Hematopoietic multipotent progenitor cell treated with erythropoietin and hydrocortisone succinate and interleukin-3 and kit ligand, for 6 days (in vitro differentiated cells): Measurements from ENCODE around the gene P4HA1.
"Not testable (repeated sequence)": the region's sequence is repeated elsewhere in the genome, so short reads cannot be mapped to it uniquely, and the experiment has no call there.

Experiments
- DNase-seq: peaks from one replicate; pipeline ENCODE4 v3.0.0-alpha.2; 2015

Gene P4HA1

DNA sequence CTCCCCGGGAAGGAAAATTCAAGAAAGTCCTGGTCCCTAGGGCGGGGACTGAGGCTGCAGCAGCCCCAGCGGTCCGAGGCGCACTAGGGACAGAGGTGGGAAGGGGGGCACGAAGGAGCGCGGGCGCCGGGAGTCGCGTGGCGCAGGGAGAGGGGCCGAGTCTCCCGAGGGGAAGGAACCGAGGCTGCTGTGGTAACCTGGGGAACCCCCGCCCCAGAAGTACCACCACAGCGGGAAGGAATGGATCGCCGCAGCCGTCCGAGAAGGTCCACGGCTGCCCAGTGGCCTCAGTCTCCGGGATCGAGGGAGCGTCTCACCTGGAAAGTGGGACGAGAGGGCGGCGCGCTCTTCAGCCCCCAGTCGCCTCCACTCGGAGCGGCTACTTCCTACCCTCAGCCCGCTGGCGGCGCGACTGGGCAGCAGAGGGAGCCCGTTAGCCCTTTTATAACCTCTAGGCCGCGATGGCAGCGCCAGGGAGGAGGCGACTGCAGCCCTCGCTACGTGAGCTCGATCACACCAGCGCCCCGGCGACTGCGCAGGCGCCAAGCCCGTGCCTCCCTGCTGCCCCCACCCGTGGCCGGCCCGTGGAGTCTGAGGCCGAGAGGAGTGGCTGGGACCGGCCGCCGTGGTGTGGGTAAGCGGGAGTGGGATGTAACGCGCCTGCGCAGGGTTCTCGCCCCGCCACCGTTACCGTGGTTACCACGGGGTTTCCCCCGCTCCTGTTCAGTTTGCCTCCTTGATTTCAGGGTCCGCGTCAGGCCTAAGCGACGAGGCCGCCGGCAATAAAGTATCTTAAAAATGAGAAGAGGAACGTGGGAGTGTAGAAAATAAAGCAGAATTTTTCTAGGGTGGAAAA, at the start of gene P4HA1:
P4HA1 (minus strand) TSS at position 418 of the 856 bp plus-strand sequence. CDS start 21,983 bp downstream, outside the sequence.
- DNase-seq, result peak; percentile 97

- DNase-seq, result no peak
Observed at GRCh38 chr10:73141603-73142002, 44.9 kb upstream of the P4HA1 start.

DNA sequence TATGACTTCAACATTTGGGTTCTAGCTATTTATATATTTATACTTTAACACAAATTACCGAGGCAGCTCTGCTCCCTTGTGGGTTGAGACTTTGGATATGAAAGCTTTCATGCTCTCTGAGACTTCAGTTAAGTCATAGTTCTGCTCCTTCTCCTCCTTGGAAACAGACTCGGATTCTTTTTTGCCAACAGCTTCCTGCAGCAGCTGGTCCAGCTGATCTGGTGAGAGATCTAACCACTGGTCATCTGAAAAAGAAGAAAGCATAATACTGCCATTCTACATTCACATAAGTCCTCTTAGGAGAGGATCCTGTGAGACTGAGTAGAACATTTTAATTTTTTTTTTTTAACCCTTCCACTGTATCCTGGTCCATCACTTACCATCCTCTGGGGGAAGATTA, 42.6 kb upstream of the P4HA1 start:
- DNase-seq, result no peak

DNA sequence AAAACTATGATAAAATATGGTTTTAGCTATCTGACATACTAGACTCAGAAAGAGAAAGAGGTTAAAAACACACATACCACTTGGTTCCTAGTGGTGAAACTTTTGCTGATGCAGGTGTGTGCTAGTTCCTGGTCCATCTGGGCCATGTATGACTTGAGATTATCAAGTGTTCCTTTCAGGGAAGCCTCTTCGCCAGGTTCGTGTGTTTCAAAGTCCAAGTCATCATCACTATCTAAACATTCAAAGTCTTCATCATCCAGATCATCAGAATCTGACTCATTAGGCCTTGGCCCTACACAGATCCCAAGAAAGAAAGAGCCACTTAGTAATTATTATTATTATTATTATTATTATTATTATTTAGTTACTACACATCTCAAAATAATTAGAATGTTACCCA, 40.0 kb upstream of the P4HA1 start:
- DNase-seq, result no peak

DNA sequence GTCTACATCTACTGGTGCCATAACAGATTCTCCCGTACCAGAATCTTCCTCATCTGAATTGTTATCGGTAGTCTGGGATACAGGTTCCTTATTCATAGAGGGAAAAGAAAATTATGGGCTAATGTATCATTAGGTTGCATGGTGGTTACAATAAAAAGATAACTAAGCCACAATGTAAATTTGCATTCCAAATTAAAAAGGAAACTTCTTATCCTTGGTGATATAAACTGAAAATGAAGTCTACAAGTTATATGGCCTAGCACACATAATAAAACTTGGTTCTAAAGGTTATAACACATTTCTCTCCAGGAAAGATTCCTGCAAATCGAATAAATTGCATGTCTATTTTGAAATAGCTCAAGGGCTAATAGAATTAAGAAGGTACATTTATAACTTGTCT, 38.1 kb upstream of the P4HA1 start:
- DNase-seq, result no peak

DNA sequence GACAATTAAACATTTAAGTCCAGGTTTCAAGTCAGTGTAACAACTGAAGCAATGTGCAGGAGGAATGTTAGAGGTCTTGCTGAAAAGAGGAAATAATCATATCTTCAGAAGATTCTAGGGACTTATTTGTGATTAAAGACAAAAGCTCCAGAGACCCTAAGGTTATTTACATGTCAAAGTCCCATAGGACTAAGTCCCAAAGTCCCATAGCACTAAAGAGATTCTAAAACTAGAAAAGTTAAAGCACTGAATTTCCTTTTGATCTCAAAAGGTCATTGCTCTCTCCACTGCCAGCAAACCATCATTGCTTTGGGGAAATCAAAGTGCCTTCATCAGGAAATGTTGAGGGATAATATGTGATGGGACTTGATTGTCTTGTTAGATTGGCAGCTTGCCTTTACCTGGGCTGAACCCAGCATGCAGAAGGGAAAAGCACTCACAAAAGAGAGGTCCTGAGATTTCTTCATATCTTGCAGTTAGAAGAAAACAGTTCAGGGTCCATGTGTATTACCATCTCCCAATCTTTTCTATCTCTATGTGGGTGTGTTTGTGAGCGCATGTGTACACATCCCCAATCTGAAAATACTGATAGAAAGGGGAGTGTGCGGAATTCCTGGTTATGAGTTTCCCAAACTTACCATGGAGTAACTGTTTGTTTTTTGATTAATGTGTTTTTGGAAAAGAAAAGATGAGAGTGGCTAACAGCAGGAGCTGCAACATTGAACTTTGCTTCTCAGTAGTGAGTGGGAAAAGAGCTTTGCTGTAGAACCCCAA, 35.4 kb upstream of the P4HA1 start:
- no peak for DNase-seq

- DNase-seq, result no peak
Observed at GRCh38 chr10:73131301-73131700, 34.6 kb upstream of the P4HA1 start.

- no peak for DNase-seq
Observed at GRCh38 chr10:73126343-73126742, 29.7 kb upstream of the P4HA1 start.

DNA sequence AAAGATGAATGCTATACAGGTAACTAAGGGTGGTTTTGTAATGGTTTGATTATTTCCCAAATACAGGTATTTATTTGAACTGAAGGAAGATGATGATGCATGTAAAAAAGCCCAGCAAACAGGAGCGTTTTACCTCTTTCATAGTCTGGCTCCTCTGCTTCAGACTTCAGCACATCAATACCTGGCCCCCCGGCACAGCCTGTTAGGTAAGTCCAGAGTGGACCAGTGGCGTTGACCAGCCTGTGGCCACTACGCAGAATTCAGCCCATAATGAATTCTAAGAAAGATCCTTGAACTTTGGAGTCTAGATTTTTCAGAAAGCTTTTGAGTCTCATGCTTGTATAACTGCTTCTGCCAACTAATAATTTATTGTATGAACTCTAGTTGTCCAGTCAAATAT, 23.3 kb upstream of the P4HA1 start:
- DNase-seq, result no peak

GRCh38 chr10:73119457-73119856, 22.8 kb upstream of the P4HA1 start:
- no peak for DNase-seq

DNA sequence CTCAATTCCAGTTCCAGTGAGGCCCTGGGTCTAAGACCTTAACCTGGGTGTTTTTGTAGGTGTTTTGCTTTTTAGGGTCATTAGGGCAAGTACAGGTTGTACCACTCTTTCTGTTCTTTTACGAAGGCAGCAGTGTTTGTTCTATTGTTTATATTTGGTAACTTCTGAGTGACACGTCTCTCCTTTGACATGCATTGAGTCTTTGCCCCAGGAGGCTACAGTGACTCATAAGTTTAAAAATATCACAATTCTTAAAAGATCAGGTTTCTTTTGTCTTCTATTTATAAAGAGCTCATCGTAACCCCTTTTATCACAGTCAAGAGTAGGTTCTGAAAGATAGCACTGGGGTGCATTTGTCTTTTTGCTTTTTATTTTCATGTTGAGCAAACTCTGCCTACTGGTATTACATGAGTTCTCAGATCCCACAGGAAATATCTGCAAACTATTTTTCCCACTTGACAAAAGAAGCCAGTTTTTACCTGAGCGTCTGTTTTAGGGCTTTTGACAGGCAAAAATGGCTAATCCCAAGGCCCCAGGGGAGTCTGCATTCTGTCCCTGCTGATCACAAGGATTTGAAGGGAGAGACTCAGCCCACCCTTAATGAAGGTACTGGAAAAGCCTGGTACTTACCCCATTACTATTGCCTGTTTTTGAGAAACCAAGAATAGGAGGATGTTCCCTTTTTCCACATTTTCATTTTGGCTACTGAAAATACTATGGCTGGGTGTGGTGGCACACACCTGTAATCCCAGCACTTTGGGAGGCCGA, 21.5 kb upstream of the P4HA1 start:
- DNase-seq, result no peak

DNA sequence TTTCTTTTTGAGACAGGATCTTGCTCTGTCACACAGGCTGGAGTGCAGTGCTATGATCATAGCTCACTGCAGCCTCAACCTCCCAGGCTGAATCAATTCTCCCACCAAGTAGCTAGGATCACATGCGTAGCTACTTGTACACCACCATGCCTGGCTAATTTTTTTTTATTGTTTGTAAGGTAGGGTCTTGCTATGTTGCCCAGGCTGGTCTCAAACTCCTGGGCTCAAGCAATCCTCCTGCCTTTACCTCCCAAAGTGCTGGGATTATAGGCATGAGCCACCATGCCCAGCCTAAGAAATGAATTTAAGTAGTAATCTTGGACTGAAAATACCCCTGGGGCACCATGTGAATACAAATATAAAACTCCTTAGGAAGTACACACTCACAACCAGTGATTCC, 19.4 kb upstream of the P4HA1 start:
- no peak for DNase-seq

DNA sequence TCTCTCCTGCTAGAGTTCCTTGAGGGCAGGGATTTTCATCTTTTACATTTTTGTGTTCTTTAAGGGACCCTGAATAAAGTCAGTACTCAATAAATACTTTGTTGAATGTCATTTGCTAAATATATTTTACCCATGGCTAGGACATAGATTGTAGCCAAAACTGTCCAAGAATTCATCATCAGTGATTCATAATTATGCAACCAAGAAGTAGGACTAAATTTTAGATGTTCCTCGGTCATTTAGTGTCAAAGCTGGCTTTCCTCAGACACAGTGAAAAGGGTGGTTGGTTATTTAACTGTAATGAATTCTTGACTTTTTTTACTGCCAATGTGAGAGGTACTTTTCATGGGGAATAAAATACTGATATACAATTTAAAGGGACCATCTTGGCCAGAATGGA, 16.9 kb upstream of the P4HA1 start:
- no peak for DNase-seq

DNA sequence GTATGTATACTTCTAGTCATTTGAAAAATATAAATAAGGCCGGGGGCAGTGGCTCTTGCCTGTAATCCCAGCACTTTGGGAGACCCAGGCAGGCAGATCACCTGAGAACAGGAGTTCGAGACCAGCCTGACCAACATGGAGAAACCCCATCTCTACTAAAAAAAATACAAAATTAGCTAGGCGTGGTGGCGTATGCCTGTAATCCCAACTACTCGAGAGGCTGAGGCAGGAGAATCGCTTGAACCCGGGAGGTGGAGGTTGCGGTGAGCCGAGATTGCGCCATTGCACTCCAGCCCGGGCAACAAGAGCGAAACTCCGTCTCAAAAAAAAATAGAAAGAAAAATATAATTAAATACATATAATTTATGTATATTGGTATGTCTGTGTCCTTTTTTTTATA, 15.4 kb upstream of the P4HA1 start:
- not testable (repeated sequence) for DNase-seq

DNA sequence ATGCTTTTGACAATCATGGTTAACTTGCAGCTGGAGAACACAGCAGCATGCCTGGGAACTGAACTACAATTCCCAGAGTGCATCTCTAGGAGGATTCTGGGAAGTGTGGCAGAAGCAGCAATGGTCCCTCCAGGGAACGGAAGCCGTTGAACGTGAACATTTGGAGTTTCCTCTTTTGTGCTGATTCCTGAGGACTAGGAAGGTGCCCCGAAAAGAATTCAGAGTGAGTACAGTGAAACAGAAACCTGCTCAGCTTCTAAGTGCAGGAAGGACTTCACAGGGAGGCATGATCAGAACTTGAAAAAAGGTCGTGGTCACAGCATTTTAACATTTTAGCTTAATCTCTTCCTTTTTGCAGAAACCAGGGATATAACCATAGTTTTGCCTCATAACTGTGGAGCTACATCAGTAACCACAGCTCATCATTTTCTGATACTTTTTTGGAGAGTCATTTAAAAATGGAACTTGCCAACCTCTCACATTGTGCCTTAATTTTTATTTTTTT, 13.7 kb upstream of the P4HA1 start, which contains the start of gene NUDT13:
NUDT13 (plus strand) TSS at position 111 of the 505 bp plus-strand sequence. CDS start 3,911 bp downstream, outside the sequence.
- DNase-seq, result peak; percentile 92

- DNase-seq, result not testable (repeated sequence)
Observed at GRCh38 chr10:73109248-73109652, 12.6 kb upstream of the P4HA1 start.

DNA sequence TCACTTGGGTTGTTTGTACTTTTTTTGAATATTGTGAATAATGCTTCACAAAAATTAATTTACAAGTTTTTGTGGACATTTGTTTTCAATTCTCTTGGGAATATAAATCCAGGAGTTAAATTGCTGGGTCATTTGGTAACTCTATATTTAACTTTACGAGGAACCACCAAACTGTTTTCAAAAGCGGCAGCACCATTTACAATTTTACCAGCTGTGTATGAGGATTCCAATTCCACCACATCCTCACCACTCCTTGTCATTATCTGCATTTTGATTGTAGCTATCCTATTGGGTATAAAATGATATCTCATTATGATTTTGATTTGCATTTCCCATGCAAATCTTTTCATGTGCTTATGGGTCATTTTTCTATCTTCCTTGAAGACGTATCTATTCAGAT, 9.6 kb upstream of the P4HA1 start:
- no peak for DNase-seq

DNA sequence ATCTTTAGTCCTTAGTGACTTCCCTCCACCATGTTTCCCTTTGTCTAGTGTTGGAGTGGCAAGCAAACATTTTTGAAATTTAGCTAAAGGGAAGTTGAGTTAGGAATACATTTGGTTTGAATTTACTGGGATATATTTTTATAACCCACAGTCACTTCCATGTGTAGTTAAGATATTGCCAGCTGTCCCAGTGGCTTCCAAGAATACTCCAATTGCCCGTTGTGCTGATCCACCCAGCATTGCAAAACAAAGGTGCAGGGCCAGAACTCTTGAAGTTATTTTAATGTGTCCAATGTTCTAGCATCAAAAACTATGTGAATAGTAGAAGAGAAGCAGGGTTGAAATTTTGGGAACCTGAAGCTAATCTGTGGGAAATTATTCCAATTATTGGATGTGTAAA, 2.5 kb upstream of the P4HA1 start:
- DNase-seq, result no peak

DNA sequence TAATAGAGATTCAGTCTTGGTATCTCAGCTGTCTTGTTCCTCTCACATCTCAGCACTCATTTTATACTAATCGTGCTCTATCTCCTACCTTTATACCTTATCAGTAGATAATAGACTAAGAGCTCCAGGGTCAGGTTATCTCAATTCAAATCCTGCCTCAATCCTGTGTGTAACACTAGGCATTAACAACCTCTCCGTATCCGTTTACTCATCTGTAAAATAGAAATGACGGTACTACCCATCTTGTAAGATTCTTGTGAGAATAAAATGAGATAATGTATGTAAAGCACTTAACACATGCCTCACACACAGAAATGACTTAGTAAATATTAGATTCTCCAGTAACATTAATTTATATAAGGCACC, 622 bp upstream of the P4HA1 start:
- DNase-seq, result no peak

- peak; percentile 86 for DNase-seq
Observed at GRCh38 chr10:73096041-73096448, 621 bp downstream of the P4HA1 start.

DNA sequence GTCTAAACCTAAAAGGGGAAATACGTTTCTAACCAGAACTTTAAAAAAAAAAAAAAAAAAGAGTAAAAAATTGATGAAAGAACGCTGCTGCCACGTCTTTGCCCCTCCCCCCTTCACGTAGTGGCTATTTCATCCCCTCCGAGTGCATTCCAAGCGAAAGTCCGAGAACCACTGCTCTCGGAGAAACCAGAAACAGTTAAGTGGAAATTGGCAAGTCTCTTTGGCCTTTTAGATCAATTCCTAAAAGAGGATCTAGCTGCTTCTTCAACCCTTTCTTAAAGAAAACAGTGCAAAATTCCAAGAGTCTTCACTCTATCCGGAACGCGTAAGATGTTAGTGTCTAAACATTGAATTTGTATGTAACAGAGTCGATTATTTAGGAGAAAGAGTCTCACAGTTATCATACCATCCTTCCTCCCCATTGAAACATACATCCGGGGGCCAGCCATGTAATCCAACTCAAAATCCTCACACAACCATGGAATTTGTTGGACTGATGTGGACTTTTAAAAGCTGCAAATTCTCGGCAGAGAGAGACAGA, 1.1 kb downstream of the P4HA1 start:
- peak; percentile 73 for DNase-seq

DNA sequence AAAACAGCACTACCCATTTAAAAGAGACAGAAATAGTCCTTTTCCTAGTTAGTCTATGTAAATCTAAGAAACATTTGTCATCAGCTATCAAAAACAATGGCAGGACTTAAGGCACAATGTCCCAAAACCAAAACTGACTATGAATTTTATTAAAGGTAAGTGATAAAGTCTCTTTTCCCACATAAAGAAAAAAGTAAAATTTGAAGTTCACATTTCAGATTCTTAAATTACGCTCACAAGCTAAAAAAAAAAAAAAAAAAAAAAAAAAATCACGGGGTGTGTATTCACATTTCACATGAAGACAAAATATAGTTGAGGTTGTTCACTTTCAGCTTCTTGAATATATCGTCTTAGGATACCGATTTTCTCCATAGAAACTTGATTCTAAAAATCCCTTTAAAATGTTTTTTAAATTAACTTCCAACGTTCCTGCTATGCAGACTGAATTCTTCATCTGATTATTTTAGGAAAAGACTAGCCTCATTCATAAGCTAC, 1.6 kb downstream of the P4HA1 start:
- DNase-seq, result no peak
